GM12892 (cell line): ENCODE data around the gene ADCK2.
"Not testable (repeated sequence)": the region's sequence is repeated elsewhere in the genome, so short reads cannot be mapped to it uniquely, and the experiment has no call there.

Experiments used
- POLR2A ChIP-seq: IDR thresholded peaks from 2 replicates; pipeline ENCODE4 v1.6.1; 2011; ENCODE audit warnings: low read depth, low read length, control low read depth
- POLR2AphosphoS5 ChIP-seq: IDR thresholded peaks from 2 replicates; pipeline ENCODE4 v1.6.1; 2011; ENCODE audit warnings: low read depth, low read length, control low read depth

DNA sequence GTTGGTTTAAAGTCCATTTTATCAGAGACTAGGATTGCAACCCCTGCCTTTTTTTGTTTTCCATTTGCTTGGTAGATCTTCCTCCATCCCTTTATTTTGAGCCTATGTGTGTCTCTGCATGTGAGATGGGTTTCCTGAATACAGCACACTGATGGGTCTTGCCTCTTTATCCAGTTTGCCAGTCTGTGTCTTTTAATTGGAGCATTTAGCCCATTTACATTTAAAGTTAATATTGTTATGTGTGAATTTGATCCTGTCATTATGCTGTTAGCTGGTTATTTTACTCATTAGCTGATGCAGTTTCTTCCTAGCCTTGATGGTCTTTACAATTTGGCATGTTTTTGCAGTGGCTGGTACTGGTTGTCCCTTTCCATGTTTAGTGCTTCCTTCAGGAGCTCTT, 39.6 kb downstream of the ADCK2 start:
- not testable (repeated sequence) for TF ChIP-seq POLR2AphosphoS5, POLR2A
